H1 (cell line): ENCODE data around the gene PAF1. TPM values are rescaled to one million over a fixed set of nuclear protein-coding genes. Genes with fewer than 3 reads are reported as not detected.

Experiments used
- CEBPB ChIP-seq: IDR thresholded peaks from 2 replicates; pipeline ENCODE4 v1.6.1; 2012; ENCODE audit warnings: low read depth, low read length
- CTCF ChIP-seq, 3 experiments: IDR thresholded peaks; 1 replicate in 2 of 3; 2 replicates in 1 of 3; pipeline versions ENCODE4 v1.5.1 to v1.6.1; 2011; ENCODE audit warnings: low read length in 3 of 3, mild to moderate bottlenecking in 3 of 3, inconsistent platforms in 2 of 3, low read depth in 1 of 3, moderate library complexity in 1 of 3; ENCODE audit not compliant: insufficient read depth in 1 of 3; ENCODE audit errors: control extremely low read depth in 1 of 3
- HDAC6 ChIP-seq: IDR thresholded peaks from one replicate; pipeline ENCODE4 v1.7.1; 2012; ENCODE audit warnings: low read depth, mild to moderate bottlenecking, inconsistent platforms, low read length, moderate library complexity
- JUND ChIP-seq: IDR thresholded peaks from 2 replicates; pipeline ENCODE4 v1.6.1; 2011; ENCODE audit warnings: mild to moderate bottlenecking, improper control_type of control experiment, low read length
- TAF1 ChIP-seq: IDR thresholded peaks from 2 replicates; pipeline ENCODE4 v1.6.1; 2011; ENCODE audit warnings: mild to moderate bottlenecking, low read depth, low read length
- TEAD4 ChIP-seq: IDR thresholded peaks from 2 replicates; pipeline ENCODE4 v1.6.1; 2012; ENCODE audit warnings: low read depth, low read length, inconsistent platforms, mixed read lengths
- polyA plus RNA-seq, 7 experiments: library from polyadenylated mRNA; depleted of rRNA in 3 of 7; stranded (reverse) in 5 of 7; unstranded in 2 of 7; fragments of >200 nt in 5 of 7; fragments of 200-250 nt in 2 of 7; gene quantifications; 1 replicate in 5 of 7; 2 replicates in 1 of 7; 4 replicates in 1 of 7; pipeline versions ENCODE4 v1.2.1 to v1.2.3, GENCODE V29; 2011 to 2013; ENCODE audit warnings: missing spikeins in 2 of 7, mixed read lengths in 2 of 7
- total RNA-seq: library from RNA; stranded (reverse); fragmentation: NEBNext Ultra II Directional; extraction: Animal tissue kit (Norgen Biotek cat#: 25700); gene quantifications from 2 replicates; pipeline ENCODE4 v1.2.1, GENCODE V29; 2021
- TF ChIP-seq, protein P1 (sequence below): IDR thresholded peaks from 2 replicates; pipeline ENCODE4 v1.6.1; 2012; ENCODE audit warnings: inconsistent platforms

Gene PAF1
- total and polyA plus RNA-seq, 2 of the 8 experiments (the other 6 are each of a cell fraction or from before 2014, with no cell fraction given) = 31.4 to 58.6 TPM

GRCh38 chr19:39398297-39398864, 7.5 kb upstream of the PAF1 start (continued):
- no peak for TF ChIP-seq CTCF (IDR thresholded peaks at IDR 0.05; ENCODE audit: control extremely low read depth in 1 of 3, insufficient read depth in 1 of 3, low read depth in 1 of 3, low read length in 3 of 3)
- TF ChIP-seq TAF1 = no peak
- TF ChIP-seq HDAC6 = no peak
- TF ChIP-seq JUND = no peak
- no peak for TF ChIP-seq CEBPB
- TF ChIP-seq, protein P1, sequence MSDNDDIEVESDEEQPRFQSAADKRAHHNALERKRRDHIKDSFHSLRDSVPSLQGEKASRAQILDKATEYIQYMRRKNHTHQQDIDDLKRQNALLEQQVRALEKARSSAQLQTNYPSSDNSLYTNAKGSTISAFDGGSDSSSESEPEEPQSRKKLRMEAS = no peak
- TF ChIP-seq TEAD4 = no peak
